Measurements from ENCODE around the gene CYB5R4. TPM values are rescaled to one million over a fixed set of nuclear protein-coding genes. Genes with fewer than 3 reads are reported as not detected.
A peak's percentile ranks its signal among the peaks of the same experiment; 100 is the strongest.

Gene CYB5R4
- total RNA-seq, 1 donor from 2014 or later, result 13.0 TPM

GRCh38 chr6:83846291-83846690 lies 13.2 kb upstream of the CYB5R4 start:
- no peaks in the 10 kb centered on the region for H3K36me3 Mint-ChIP-seq (ENCODE audit: low read depth, unreplicated experiment)
- H3K4me1 Mint-ChIP-seq (ENCODE audit: unreplicated experiment), result no peaks in the 10 kb centered on the region
- H3K27ac Mint-ChIP-seq (ENCODE audit: unreplicated experiment), result no peak overlapping the region
- no peak overlapping the region for H3K4me3 Mint-ChIP-seq (ENCODE audit: unreplicated experiment)
- H3K9me3 Mint-ChIP-seq (ENCODE audit: unreplicated experiment), result no peaks in the 10 kb centered on the region
- peaks cover 4% of the 10 kb centered on the region for H3K27me3 Mint-ChIP-seq (ENCODE audit: unreplicated experiment)
- no peak for TF ChIP-seq CTCF (IDR thresholded peaks at IDR 0.05; ENCODE audit: unreplicated experiment)
- no peak for DNase-seq (ENCODE audit: low spot score)

- no peak for DNase-seq (ENCODE audit: low spot score)
- H3K4me1 Mint-ChIP-seq (ENCODE audit: unreplicated experiment), result no peaks in the 10 kb centered on the region
- no peaks in the 10 kb centered on the region for H3K9me3 Mint-ChIP-seq (ENCODE audit: unreplicated experiment)
- H3K27ac Mint-ChIP-seq (ENCODE audit: unreplicated experiment), result no peak overlapping the region
- H3K27me3 Mint-ChIP-seq (ENCODE audit: unreplicated experiment), result peaks cover 4% of the 10 kb centered on the region
- TF ChIP-seq CTCF (IDR thresholded peaks at IDR 0.05; ENCODE audit: unreplicated experiment), result no peak
- no peak overlapping the region for H3K4me3 Mint-ChIP-seq (ENCODE audit: unreplicated experiment)
- no peaks in the 10 kb centered on the region for H3K36me3 Mint-ChIP-seq (ENCODE audit: low read depth, unreplicated experiment)
These were observed 12.3 kb upstream of the CYB5R4 start for GRCh38 chr6:83847179-83847578.

- no peak for DNase-seq (ENCODE audit: low spot score)
- no peaks in the 10 kb centered on the region for H3K9me3 Mint-ChIP-seq (ENCODE audit: unreplicated experiment)
- H3K27ac Mint-ChIP-seq (ENCODE audit: unreplicated experiment), result no peak overlapping the region
- no peak overlapping the region for H3K4me3 Mint-ChIP-seq (ENCODE audit: unreplicated experiment)
- H3K27me3 Mint-ChIP-seq (ENCODE audit: unreplicated experiment), result peaks cover 6% of the 10 kb centered on the region
- no peak for TF ChIP-seq CTCF (IDR thresholded peaks at IDR 0.05; ENCODE audit: unreplicated experiment)
- peaks cover under 1% of the 10 kb centered on the region for H3K4me1 Mint-ChIP-seq (ENCODE audit: unreplicated experiment)
- no peaks in the 10 kb centered on the region for H3K36me3 Mint-ChIP-seq (ENCODE audit: low read depth, unreplicated experiment)
These were observed 10.4 kb upstream of the CYB5R4 start for GRCh38 chr6:83849127-83849526.

- DNase-seq (ENCODE audit: low spot score), result no peak
- H3K4me1 Mint-ChIP-seq (ENCODE audit: unreplicated experiment), result peaks cover 4% of the 10 kb centered on the region
- H3K27me3 Mint-ChIP-seq (ENCODE audit: unreplicated experiment), result peaks cover 8% of the 10 kb centered on the region
- TF ChIP-seq CTCF (IDR thresholded peaks at IDR 0.05; ENCODE audit: unreplicated experiment), result no peak
- no peaks in the 10 kb centered on the region for H3K9me3 Mint-ChIP-seq (ENCODE audit: unreplicated experiment)
- H3K4me3 Mint-ChIP-seq (ENCODE audit: unreplicated experiment), result no peak overlapping the region
- H3K27ac Mint-ChIP-seq (ENCODE audit: unreplicated experiment), result no peak overlapping the region
- no peaks in the 10 kb centered on the region for H3K36me3 Mint-ChIP-seq (ENCODE audit: low read depth, unreplicated experiment)
These were observed 9.9 kb upstream of the CYB5R4 start for GRCh38 chr6:83849610-83850009.

GRCh38 chr6:83852528-83853177 lies 6.8 kb upstream of the CYB5R4 start:
- peak overlapping the region; percentile 59 for H3K4me3 Mint-ChIP-seq (ENCODE audit: unreplicated experiment)
- H3K27me3 Mint-ChIP-seq (ENCODE audit: unreplicated experiment), result peaks cover 8% of the 10 kb centered on the region
- peaks cover 4% of the 10 kb centered on the region for H3K4me1 Mint-ChIP-seq (ENCODE audit: unreplicated experiment)
- no peak for TF ChIP-seq CTCF (IDR thresholded peaks at IDR 0.05; ENCODE audit: unreplicated experiment)
- H3K9me3 Mint-ChIP-seq (ENCODE audit: unreplicated experiment), result no peaks in the 10 kb centered on the region
- no peaks in the 10 kb centered on the region for H3K36me3 Mint-ChIP-seq (ENCODE audit: low read depth, unreplicated experiment)
- H3K27ac Mint-ChIP-seq (ENCODE audit: unreplicated experiment), result no peak overlapping the region
- no peak for DNase-seq (ENCODE audit: low spot score)
